ENCODE results near the gene MAN2B1. TPM values are rescaled to one million over a fixed set of nuclear protein-coding genes. Genes with fewer than 3 reads are reported as not detected.
"Not testable (repeated sequence)": the region's sequence is repeated elsewhere in the genome, so short reads cannot be mapped to it uniquely, and the experiment has no call there.

Gene MAN2B1
- total RNA-seq, 4 donors from 2014 or later, result 51.9 to 84.2 (median 68.0) TPM

GRCh38 chr19:12647047-12647446, 19.5 kb downstream of the MAN2B1 start:
- Histone ChIP-seq H3K4me3 (peak overlapping the region in 1 of 4 donors; percentile 42), H3K27ac (no peak overlapping the region), H3K4me1 (peaks cover 0 to 14% (median 0%) of the 10 kb centered on the region in 4 donors), H3K36me3 (peaks cover 0 to 6% (median 0%) of the 10 kb centered on the region in 3 donors), H3K9me3 (no peaks in the 10 kb centered on the region), H3K27me3 (no peaks in the 10 kb centered on the region)
- TF ChIP-seq POLR2A (IDR thresholded peaks at IDR 0.05) (no peak), CTCF (IDR thresholded peaks at IDR 0.05) (no peak)
- DNase-seq, result no peak

- Histone ChIP-seq H3K9me3 (no peaks in the 10 kb centered on the region), H3K4me1 (peaks cover 0 to 14% (median 0%) of the 10 kb centered on the region in 4 donors), H3K36me3 (peaks cover 0 to 1% (median 0%) of the 10 kb centered on the region in 3 donors), H3K27ac (no peak overlapping the region), H3K27me3 (no peaks in the 10 kb centered on the region), H3K4me3 (no peak overlapping the region)
- TF ChIP-seq POLR2A (IDR thresholded peaks at IDR 0.05), result no peak
- no peak for TF ChIP-seq CTCF (IDR thresholded peaks at IDR 0.05)
- DNase-seq, result no peak
Observed at GRCh38 chr19:12646551-12646950, 20.0 kb downstream of the MAN2B1 start.

GRCh38 chr19:12643716-12644115, 22.8 kb downstream of the MAN2B1 start:
- H3K27me3 ChIP-seq, H3K27ac ChIP-seq, H3K9me3 ChIP-seq, H3K4me3 ChIP-seq, H3K36me3 ChIP-seq: not testable (repeated sequence)
- H3K4me1 ChIP-seq, result peaks cover 0 to 23% (median 2%) of the 10 kb centered on the region in 4 donors
- peak in 1 of 3 donors; percentile 34 for DNase-seq

GRCh38 chr19:12642506-12642905, 24.0 kb downstream of the MAN2B1 start:
- Histone ChIP-seq H3K9me3 (no peaks in the 10 kb centered on the region), H3K4me1 (peaks cover 0 to 13% (median 2%) of the 10 kb centered on the region in 4 donors), H3K36me3 (no peaks in the 10 kb centered on the region), H3K27ac (no peak overlapping the region), H3K27me3 (no peaks in the 10 kb centered on the region), H3K4me3 (no peak overlapping the region)
- TF ChIP-seq POLR2A (IDR thresholded peaks at IDR 0.05), result no peak
- no peak for TF ChIP-seq CTCF (IDR thresholded peaks at IDR 0.05)
- DNase-seq, result no peak

GRCh38 chr19:12641456-12641855, 25.1 kb downstream of the MAN2B1 start:
- peaks cover 0 to 10% (median 2%) of the 10 kb centered on the region in 4 donors for H3K4me1 ChIP-seq
- H3K36me3 ChIP-seq, result no peaks in the 10 kb centered on the region
- no peak for DNase-seq
- no peak overlapping the region for H3K27ac ChIP-seq
- H3K4me3 ChIP-seq, result no peak overlapping the region
- no peaks in the 10 kb centered on the region for H3K27me3 ChIP-seq
- no peaks in the 10 kb centered on the region for H3K9me3 ChIP-seq
- TF ChIP-seq CTCF (IDR thresholded peaks at IDR 0.05) (no peak), POLR2A (IDR thresholded peaks at IDR 0.05) (no peak)

GRCh38 chr19:12639901-12640613, 26.5 kb downstream of the MAN2B1 start:
- H3K27ac ChIP-seq, result peak overlapping the region in 1 of 4 donors; percentile 31
- TF ChIP-seq CTCF (IDR thresholded peaks at IDR 0.05), result peak; percentile 60 to 88 (median 76)
- no peak for TF ChIP-seq POLR2A (IDR thresholded peaks at IDR 0.05)
- peak overlapping the region in 3 of 4 donors; percentile 34 to 39 (median 37) for H3K4me3 ChIP-seq

More at GRCh38 chr19:12639901-12640613, 26.5 kb downstream of the MAN2B1 start:
- no peaks in the 10 kb centered on the region for H3K9me3 ChIP-seq
- no peaks in the 10 kb centered on the region for H3K36me3 ChIP-seq
- DNase-seq, result peak; percentile 85 to 94 (median 85)
- peaks cover 0 to 10% (median 2%) of the 10 kb centered on the region in 4 donors for H3K4me1 ChIP-seq
- no peaks in the 10 kb centered on the region for H3K27me3 ChIP-seq

Data from Peyer's patch (tissue), 4 donors.